MCF 10A (cell line): Measurements from ENCODE around the gene OCIAD2. TPM values are rescaled to one million over a fixed set of nuclear protein-coding genes. Genes with fewer than 3 reads are reported as not detected.
A peak's percentile ranks its signal among the peaks of the same experiment; 100 is the strongest.
"Not testable (repeated sequence)": the region's sequence is repeated elsewhere in the genome, so short reads cannot be mapped to it uniquely, and the experiment has no call there.

ENCODE experiments used
- BruUV-seq: library from RNA; stranded (reverse); fragments of 400-500 nt; replicated peaks from 2 replicates; lab custom pipeline; 2021; lab: Mats Ljungman, UMichigan
- CTCF ChIA-PET: fragments of 300-600 bp; sonication (Branson Sonifier 250); formaldehyde crosslinking; extraction: SDS; loops from one replicate; lab custom pipeline; 2021; ENCODE audit warnings: antibody characterized with exemption, inconsistent platforms; lab: Yijun Ruan, JAX
- POLR2A ChIA-PET: fragments of 300-600, 350-650 bp; sonication (Branson Sonifier 250); formaldehyde crosslinking; extraction: SDS; loops from one replicate; lab custom pipeline; 2020; ENCODE audit warnings: antibody characterized with exemption, inconsistent platforms; lab: Yijun Ruan, JAX
- DNase-seq: peaks from one replicate; pipeline ENCODE4 v3.0.0-alpha.2; 2018; ENCODE audit not compliant: unreplicated experiment
- H3K27ac Mint-ChIP-seq: one replicate; pipeline ENCODE4 v1.8.0; 2022; ENCODE audit warnings: mild to moderate bottlenecking, low read depth, mixed read lengths; ENCODE audit not compliant: unreplicated experiment
- H3K27me3 Mint-ChIP-seq: one replicate; pipeline ENCODE4 v1.8.0; 2022; ENCODE audit warnings: mixed read lengths; ENCODE audit not compliant: insufficient read depth, unreplicated experiment
- H3K36me3 Mint-ChIP-seq: one replicate; pipeline ENCODE4 v1.8.0; 2022; ENCODE audit warnings: mild to moderate bottlenecking, moderate library complexity, mixed read lengths; ENCODE audit not compliant: insufficient read depth, unreplicated experiment
- H3K4me1 Mint-ChIP-seq: one replicate; pipeline ENCODE4 v1.8.0; 2022; ENCODE audit warnings: mixed read lengths; ENCODE audit not compliant: insufficient read depth, unreplicated experiment
- H3K4me3 Mint-ChIP-seq: one replicate; pipeline ENCODE4 v1.8.0; 2022; ENCODE audit warnings: mild to moderate bottlenecking, moderate library complexity, mixed read lengths; ENCODE audit not compliant: unreplicated experiment
- H3K9me3 Mint-ChIP-seq: one replicate; pipeline ENCODE4 v1.8.0; 2022; ENCODE audit warnings: mixed read lengths; ENCODE audit not compliant: unreplicated experiment
- intact Hi-C: fragments of 100-400 bp; cut with micrococcal nuclease; formaldehyde crosslinking; loops from 2 replicates; pipeline ENCODE4 v1.14.1; 2022
- total RNA-seq: library from RNA; stranded (reverse); gene quantifications from 2 replicates; pipeline ENCODE4 v1.2.3, GENCODE V29; 2022
- TF ChIP-seq, protein P1 (sequence below): fragments of 200-600 bp; IDR thresholded peaks from one replicate; pipeline ENCODE4 v1.8.0; 2022; ENCODE audit warnings: antibody characterized with exemption, mild to moderate bottlenecking; ENCODE audit not compliant: unreplicated experiment

The OCIAD2 gene
- total RNA-seq, 1 experiment from 2014 or later: 94.1 TPM

GRCh38 chr4:48877827-48878535, 28.6 kb downstream of the OCIAD2 start:
- DNase-seq: no peak
- CTCF ChIA-PET: interaction anchor here (0.6 kb wide), 1 partner anchor 211 kb away, joined by 3 read pairs; no protein-coding TSS in a partner anchor
- Mint-ChIP-seq H3K4me1 (no peaks in the 10 kb centered on the region), H3K27me3 (no peaks in the 10 kb centered on the region), H3K9me3 (no peaks in the 10 kb centered on the region), H3K4me3 (no peak overlapping the region), H3K27ac (peak overlapping the region; percentile 49), H3K36me3 (no peaks in the 10 kb centered on the region)
- no TSS peak for BruUV-seq
- TF ChIP-seq, protein P1, sequence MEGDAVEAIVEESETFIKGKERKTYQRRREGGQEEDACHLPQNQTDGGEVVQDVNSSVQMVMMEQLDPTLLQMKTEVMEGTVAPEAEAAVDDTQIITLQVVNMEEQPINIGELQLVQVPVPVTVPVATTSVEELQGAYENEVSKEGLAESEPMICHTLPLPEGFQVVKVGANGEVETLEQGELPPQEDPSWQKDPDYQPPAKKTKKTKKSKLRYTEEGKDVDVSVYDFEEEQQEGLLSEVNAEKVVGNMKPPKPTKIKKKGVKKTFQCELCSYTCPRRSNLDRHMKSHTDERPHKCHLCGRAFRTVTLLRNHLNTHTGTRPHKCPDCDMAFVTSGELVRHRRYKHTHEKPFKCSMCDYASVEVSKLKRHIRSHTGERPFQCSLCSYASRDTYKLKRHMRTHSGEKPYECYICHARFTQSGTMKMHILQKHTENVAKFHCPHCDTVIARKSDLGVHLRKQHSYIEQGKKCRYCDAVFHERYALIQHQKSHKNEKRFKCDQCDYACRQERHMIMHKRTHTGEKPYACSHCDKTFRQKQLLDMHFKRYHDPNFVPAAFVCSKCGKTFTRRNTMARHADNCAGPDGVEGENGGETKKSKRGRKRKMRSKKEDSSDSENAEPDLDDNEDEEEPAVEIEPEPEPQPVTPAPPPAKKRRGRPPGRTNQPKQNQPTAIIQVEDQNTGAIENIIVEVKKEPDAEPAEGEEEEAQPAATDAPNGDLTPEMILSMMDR: no peak
- POLR2A ChIA-PET: no interaction called here
- intact Hi-C loops: no loop called here

GRCh38 chr4:48864696-48865095, 41.9 kb downstream of the OCIAD2 start:
- H3K27me3 Mint-ChIP-seq, H3K4me1 Mint-ChIP-seq, H3K27ac Mint-ChIP-seq, DNase-seq, CTCF ChIA-PET, POLR2A ChIA-PET, BruUV-seq, intact Hi-C loops, H3K4me3 Mint-ChIP-seq: not testable (repeated sequence)
- Mint-ChIP-seq H3K9me3 (peaks cover 19% of the 10 kb centered on the region), H3K36me3 (peaks cover 25% of the 10 kb centered on the region)

- H3K27me3 Mint-ChIP-seq: no peaks in the 10 kb centered on the region
- DNase-seq: no peak
- H3K4me3 Mint-ChIP-seq: no peak overlapping the region
- TF ChIP-seq, protein P1: no peak
- POLR2A ChIA-PET: no interaction called here
- TSS peak; percentile 1 for BruUV-seq
- CTCF ChIA-PET: interaction anchor here (0.6 kb wide), 2 partner anchors 83 to 100 kb away, joined by 3 read pairs; no protein-coding TSS in a partner anchor
- H3K36me3 Mint-ChIP-seq: peaks cover 35% of the 10 kb centered on the region
- intact Hi-C loops: no loop called here
- H3K4me1 Mint-ChIP-seq: no peaks in the 10 kb centered on the region
- peaks cover 11% of the 10 kb centered on the region for H3K9me3 Mint-ChIP-seq
- H3K27ac Mint-ChIP-seq: no peak overlapping the region
Measured at GRCh38 chr4:48863728-48864127, 42.8 kb downstream of the OCIAD2 start.

DNA sequence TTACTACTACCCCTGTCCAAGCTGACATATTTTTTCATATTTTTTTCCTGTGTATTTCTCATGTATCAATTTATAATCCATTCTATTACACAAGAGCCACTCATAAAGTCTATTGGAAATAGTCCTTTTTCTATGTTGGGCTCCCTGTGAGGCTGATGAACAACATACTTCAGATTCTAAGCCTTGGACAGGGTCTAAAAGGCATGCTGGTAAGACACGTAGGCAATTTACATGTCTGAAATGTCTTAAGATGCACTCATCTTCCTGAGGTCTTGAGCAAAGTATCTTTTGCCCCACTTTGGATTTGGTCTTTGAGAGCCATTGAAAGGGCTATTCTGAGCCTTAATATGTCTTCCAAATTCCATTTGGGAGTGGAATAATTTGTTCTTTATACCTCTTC, 43.9 kb downstream of the OCIAD2 start:
- ChIA-PET CTCF (no interaction called here), POLR2A (interaction anchor here (0.6 to 1.9 kb wide), 3 partner anchors 22 to 87 kb away, joined by 3 to 8 read pairs (median 3); no protein-coding TSS in a partner anchor)
- no peak for DNase-seq
- Mint-ChIP-seq H3K4me1 (no peaks in the 10 kb centered on the region), H3K36me3 (peaks cover 46% of the 10 kb centered on the region), H3K9me3 (peaks cover 11% of the 10 kb centered on the region), H3K4me3 (no peak overlapping the region), H3K27ac (no peak overlapping the region), H3K27me3 (no peaks in the 10 kb centered on the region)
- BruUV-seq: no TSS peak
- intact Hi-C loops: no loop called here
- TF ChIP-seq, protein P1: no peak
